WERI-Rb-1 (cell line): ENCODE data around the gene NKX6-2.

Experiments used
- DNase-seq: peaks from one replicate; pipeline ENCODE4 v3.0.0-alpha.2; 2020
- H3K27ac ChIP-seq: fragments of 250-450 bp; sonication (Bioruptor Pico); 2 replicates; pipeline ENCODE4 v1.5.1; 2020; ENCODE audit warnings: mild to moderate bottlenecking, moderate library complexity
- H3K27me3 ChIP-seq: fragments of 250-450 bp; sonication (Bioruptor Pico); 2 replicates; pipeline ENCODE4 v1.5.1; 2021; ENCODE audit warnings: mild to moderate bottlenecking, low read depth, moderate library complexity; ENCODE audit not compliant: insufficient read depth, severe bottlenecking
- H3K36me3 ChIP-seq: fragments of 250-450 bp; sonication (Bioruptor Pico); 2 replicates; pipeline ENCODE4 v1.5.1; 2020; ENCODE audit warnings: mild to moderate bottlenecking, moderate library complexity
- H3K4me3 ChIP-seq: 2 replicates; pipeline ENCODE4 v1.5.1; 2011; ENCODE audit warnings: low read depth, mild to moderate bottlenecking, control low read depth, low read length
- H3K9me3 ChIP-seq: fragments of 250-450 bp; sonication (Bioruptor Pico); 2 replicates; pipeline ENCODE4 v1.5.1; 2021; ENCODE audit warnings: mild to moderate bottlenecking, moderate library complexity; ENCODE audit not compliant: severe bottlenecking
- TF ChIP-seq, protein P1 (sequence below): IDR thresholded peaks from 2 replicates; pipeline ENCODE4 v1.5.1; 2011; ENCODE audit warnings: low read depth, mild to moderate bottlenecking, control low read depth, inconsistent platforms, low read length

The NKX6-2 gene

DNA sequence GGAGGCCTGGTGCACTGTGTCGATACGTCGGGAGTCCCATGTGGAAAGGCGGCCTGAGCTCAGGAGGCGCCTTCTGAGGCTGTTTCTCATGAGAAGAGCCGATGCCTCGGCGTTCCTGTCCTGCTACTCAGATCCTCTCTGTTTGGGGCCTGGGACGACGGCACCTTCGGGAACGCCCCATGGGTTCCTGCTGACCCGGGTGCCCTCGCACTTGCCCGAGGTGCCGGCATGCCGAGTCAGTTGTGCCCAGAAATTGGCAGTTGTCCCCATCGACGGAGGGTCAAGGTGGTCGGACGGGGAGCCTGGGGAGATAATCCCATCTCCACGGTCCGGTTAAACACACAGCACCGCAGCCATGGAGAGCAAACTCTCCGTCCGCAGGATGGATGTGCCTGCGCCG is 33.0 kb downstream of the NKX6-2 start:
- TF ChIP-seq, protein P1, sequence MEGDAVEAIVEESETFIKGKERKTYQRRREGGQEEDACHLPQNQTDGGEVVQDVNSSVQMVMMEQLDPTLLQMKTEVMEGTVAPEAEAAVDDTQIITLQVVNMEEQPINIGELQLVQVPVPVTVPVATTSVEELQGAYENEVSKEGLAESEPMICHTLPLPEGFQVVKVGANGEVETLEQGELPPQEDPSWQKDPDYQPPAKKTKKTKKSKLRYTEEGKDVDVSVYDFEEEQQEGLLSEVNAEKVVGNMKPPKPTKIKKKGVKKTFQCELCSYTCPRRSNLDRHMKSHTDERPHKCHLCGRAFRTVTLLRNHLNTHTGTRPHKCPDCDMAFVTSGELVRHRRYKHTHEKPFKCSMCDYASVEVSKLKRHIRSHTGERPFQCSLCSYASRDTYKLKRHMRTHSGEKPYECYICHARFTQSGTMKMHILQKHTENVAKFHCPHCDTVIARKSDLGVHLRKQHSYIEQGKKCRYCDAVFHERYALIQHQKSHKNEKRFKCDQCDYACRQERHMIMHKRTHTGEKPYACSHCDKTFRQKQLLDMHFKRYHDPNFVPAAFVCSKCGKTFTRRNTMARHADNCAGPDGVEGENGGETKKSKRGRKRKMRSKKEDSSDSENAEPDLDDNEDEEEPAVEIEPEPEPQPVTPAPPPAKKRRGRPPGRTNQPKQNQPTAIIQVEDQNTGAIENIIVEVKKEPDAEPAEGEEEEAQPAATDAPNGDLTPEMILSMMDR = no peak
- H3K27ac ChIP-seq = no peak overlapping the region
- no peaks in the 10 kb centered on the region for H3K27me3 ChIP-seq
- H3K36me3 ChIP-seq = no peaks in the 10 kb centered on the region
- no peak for DNase-seq
- no peaks in the 10 kb centered on the region for H3K9me3 ChIP-seq
- H3K4me3 ChIP-seq = no peak overlapping the region

DNA sequence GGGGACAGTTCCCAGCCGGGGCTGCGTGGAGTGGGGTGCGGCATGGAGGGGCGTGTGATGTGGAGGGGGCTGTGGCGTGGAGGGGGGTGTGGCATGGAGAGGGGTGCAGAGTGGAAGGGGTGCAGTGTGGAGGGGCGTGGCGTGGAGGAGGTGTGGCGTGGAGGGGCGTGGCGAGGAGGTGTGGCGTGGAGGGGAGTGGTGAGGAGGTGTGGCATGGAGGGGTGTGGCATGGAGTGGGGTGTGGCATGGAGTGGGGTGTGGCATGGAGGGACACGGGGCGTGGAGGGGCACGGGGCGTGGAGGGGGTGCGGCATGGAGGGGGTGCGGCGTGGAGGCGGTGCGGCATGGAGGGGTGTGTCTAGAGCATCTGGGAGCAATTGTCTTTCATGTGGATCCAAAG is 33.6 kb downstream of the NKX6-2 start:
- Histone ChIP-seq H3K27ac (no peak overlapping the region), H3K4me3 (no peak overlapping the region), H3K9me3 (no peaks in the 10 kb centered on the region), H3K27me3 (no peaks in the 10 kb centered on the region), H3K36me3 (no peaks in the 10 kb centered on the region)
- no peak for DNase-seq
- TF ChIP-seq, protein P1 = no peak

DNA sequence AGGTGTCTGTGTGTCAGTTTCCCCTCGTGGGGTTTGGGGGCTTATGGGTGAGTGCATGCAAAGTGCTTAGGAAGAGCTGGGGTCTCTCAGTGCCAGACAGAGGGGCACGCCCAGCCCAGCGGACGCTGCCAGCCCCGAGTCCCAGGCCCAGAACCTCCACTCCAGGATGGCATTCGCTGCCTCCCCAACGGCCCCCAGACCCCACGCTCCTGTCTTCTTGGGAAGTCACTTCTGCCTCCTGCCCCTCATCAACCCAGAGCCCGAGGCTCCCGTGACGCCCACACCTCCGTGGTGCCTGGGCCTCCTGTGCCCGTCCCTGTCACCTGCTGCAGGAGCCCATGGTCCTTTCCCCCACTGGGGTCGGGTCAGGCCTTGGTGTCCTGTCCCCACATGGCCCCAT is 35.0 kb downstream of the NKX6-2 start:
- no peak overlapping the region for H3K4me3 ChIP-seq
- H3K36me3 ChIP-seq = no peaks in the 10 kb centered on the region
- H3K9me3 ChIP-seq = no peaks in the 10 kb centered on the region
- H3K27me3 ChIP-seq = no peaks in the 10 kb centered on the region
- no peak overlapping the region for H3K27ac ChIP-seq
- no peak for DNase-seq
- TF ChIP-seq, protein P1 = no peak

DNA sequence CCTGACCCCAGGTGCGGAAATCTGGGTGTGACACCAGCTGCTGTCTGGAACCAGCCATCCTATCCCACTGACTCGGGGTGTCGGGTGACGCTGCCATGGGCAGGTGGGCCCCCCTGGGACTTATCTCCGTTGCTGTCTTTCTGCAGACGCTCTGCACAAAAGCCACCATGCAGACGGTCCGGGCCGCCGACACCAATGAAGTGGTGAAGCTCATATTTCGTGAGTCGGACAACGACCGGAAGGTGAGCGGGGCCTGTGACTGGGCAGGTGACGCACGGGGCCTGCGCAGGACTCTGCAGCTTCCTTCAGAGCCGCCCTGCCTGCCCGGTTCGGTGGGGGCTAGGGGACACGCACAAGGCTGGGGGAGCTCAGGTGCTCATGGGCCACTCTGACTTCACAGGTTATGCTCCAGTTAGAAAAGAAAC is 36.6 kb downstream of the NKX6-2 start:
- no peak overlapping the region for H3K27ac ChIP-seq

DNA sequence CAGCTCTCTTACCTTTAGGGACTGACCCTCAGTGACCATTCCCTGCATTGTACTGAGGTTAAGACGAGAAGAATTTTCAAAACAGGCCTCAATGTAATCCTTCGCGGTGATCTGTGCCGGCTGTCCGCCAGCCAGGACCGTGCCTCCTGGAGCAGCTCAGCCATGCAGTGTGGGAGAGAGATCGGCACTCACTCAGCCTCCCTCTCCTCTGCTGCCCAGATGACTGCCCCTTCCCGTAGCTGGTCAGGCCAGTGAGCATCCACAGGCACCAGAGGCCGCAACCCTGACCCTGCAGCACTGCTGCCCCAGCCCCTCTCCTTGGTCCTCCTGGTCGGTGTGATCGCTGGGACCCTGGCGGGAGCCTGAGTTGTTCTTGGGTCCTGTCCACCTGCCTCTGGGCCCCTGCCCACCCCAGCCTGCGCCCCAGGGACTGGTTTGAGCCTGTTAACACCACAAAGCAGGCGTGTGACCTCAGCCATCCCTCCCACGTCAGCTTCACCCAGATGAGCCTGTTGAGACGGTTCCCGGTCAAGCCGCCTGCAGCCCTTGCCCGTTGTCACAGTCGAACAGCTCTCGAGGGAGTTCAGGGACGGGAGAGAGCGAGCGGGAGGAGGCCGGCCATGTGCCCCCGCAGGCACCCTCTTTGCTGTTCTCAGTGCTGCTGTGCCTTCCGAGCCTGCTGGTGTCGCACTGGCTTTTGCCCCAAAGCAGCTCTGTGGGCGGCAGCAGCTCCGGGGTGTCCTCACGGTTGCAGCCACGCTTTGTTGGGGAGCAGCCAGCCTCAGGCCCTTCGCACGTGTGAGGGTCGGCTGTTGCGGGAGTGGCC is 37.2 kb downstream of the NKX6-2 start:
- DNase-seq = no peak
- Histone ChIP-seq H3K36me3 (no peaks in the 10 kb centered on the region), H3K27ac (no peak overlapping the region), H3K27me3 (no peaks in the 10 kb centered on the region), H3K9me3 (no peaks in the 10 kb centered on the region), H3K4me3 (no peak overlapping the region)
- TF ChIP-seq, protein P1 = no peak

More for the DNA sequence above, 36.6 kb downstream of the NKX6-2 start:
- DNase-seq = no peak
- no peaks in the 10 kb centered on the region for H3K9me3 ChIP-seq
- no peaks in the 10 kb centered on the region for H3K27me3 ChIP-seq
- no peaks in the 10 kb centered on the region for H3K36me3 ChIP-seq
- H3K4me3 ChIP-seq = no peak overlapping the region
- TF ChIP-seq, protein P1 = no peak

DNA sequence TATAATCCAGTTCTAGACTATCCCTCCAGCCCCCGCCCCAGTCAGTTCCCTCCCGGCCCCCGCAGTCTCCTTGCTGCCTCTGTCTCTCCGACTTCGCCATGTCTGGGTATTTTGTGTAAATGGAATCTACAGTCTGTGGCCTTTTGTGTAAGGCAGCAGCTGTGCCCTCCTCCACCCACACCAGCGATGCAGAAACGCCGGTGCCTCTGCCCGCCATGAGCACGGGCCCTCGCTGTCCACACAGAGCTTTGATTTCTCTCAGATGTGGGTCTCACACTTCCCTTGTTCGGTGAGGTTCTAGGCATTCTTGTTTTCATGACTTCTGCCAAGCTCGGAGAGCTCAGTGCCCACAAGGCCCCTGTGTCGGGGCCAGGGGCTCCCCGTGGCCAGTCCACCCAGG is 37.8 kb downstream of the NKX6-2 start:
- H3K27ac ChIP-seq = no peak overlapping the region
- no peaks in the 10 kb centered on the region for H3K9me3 ChIP-seq
- TF ChIP-seq, protein P1 = no peak
- no peak overlapping the region for H3K4me3 ChIP-seq
- no peak for DNase-seq
- no peaks in the 10 kb centered on the region for H3K27me3 ChIP-seq
- H3K36me3 ChIP-seq = no peaks in the 10 kb centered on the region
